Testis (tissue), 3 donors: ENCODE measurements around the gene ZNF280B. TPM values are rescaled to one million over a fixed set of nuclear protein-coding genes. Genes with fewer than 3 reads are reported as not detected.

Experiments
- DNase-seq: peaks from one replicate; pipeline ENCODE4 v3.0.0-alpha.2; 2019
- H3K27ac ChIP-seq, 2 donors: fragments of 200-600 bp; sonication (generic); one replicate each; pipeline ENCODE4 v1.5.1; 2019
- H3K27me3 ChIP-seq: fragments of 200-600 bp; sonication (generic); one replicate; pipeline ENCODE4 v1.5.1; 2019
- H3K36me3 ChIP-seq: fragments of 200-600 bp; sonication (generic); one replicate; pipeline ENCODE4 v1.5.1; 2017; ENCODE audit warnings: low read depth; ENCODE audit errors: missing control alignments
- H3K4me1 ChIP-seq: fragments of 200-600 bp; sonication (generic); one replicate; pipeline ENCODE4 v1.5.1; 2019
- H3K4me3 ChIP-seq, 2 donors: fragments of 200-600 bp; sonication (generic); one replicate each; pipeline ENCODE4 v1.5.1; 2017 to 2019
- H3K9me3 ChIP-seq: fragments of 200-600 bp; sonication (generic); one replicate; pipeline ENCODE4 v1.5.1; 2017
- POLR2A ChIP-seq: fragments of 450-650 bp; IDR thresholded peaks from one replicate; pipeline ENCODE4 v1.6.1; 2017; ENCODE audit warnings: antibody characterized with exemption, mild to moderate bottlenecking, moderate library complexity
- WGBS, 2 donors: methylation state at CpG; one replicate each; pipeline ENCODE4 v1.1.5; 2018; 5-methylcytosine and 5-hydroxymethylcytosine counted together
- intact Hi-C: fragments of 100-400 bp; cut with DNase I; formaldehyde crosslinking; loops from one replicate; pipeline ENCODE4 v1.15.1; 2023; ENCODE audit warnings: low total_unique reads
- polyA plus RNA-seq: library from polyadenylated mRNA; stranded (reverse); fragments of 350-450 nt; fragmentation: Illumina TruSeq; extraction: RNeasy Lipid Tissue Mini Kit (QIAGEN cat#74804); gene quantifications from one replicate; pipeline ENCODE4 v1.2.3, GENCODE V29; 2014; ENCODE audit warnings: low read depth, low replicate concordance; ENCODE audit not compliant: insufficient read depth
- total RNA-seq, 2 donors: library from RNA; depleted of rRNA; stranded (reverse); fragments of >200 nt; gene quantifications; one replicate each; pipeline ENCODE4 v1.2.3, GENCODE V29; 2016
- TF ChIP-seq, protein P1 (sequence below), 3 experiments: fragments of 450-650 bp in 2 of 3; fragments of 200-600 bp in 1 of 3; sonication (generic) in 1 of 3; IDR thresholded peaks; one replicate each; pipeline ENCODE4 v1.5.1; 2016 to 2019; ENCODE audit warnings: antibody characterized with exemption in 3 of 3, mild to moderate bottlenecking in 2 of 3, moderate library complexity in 1 of 3

Gene ZNF280B
- total and polyA plus RNA-seq, 3 donors from 2014 or later = 22.8 to 73.3 (median 51.2) TPM

- DNase-seq = no peak
- Histone ChIP-seq H3K9me3 (no peaks in the 10 kb centered on the region), H3K27ac (no peak overlapping the region), H3K27me3 (no peaks in the 10 kb centered on the region), H3K4me3 (no peak overlapping the region), H3K4me1 (no peaks in the 10 kb centered on the region), H3K36me3 (no peaks in the 10 kb centered on the region)
- intact Hi-C loops = no loop called here
- TF ChIP-seq, protein P1, sequence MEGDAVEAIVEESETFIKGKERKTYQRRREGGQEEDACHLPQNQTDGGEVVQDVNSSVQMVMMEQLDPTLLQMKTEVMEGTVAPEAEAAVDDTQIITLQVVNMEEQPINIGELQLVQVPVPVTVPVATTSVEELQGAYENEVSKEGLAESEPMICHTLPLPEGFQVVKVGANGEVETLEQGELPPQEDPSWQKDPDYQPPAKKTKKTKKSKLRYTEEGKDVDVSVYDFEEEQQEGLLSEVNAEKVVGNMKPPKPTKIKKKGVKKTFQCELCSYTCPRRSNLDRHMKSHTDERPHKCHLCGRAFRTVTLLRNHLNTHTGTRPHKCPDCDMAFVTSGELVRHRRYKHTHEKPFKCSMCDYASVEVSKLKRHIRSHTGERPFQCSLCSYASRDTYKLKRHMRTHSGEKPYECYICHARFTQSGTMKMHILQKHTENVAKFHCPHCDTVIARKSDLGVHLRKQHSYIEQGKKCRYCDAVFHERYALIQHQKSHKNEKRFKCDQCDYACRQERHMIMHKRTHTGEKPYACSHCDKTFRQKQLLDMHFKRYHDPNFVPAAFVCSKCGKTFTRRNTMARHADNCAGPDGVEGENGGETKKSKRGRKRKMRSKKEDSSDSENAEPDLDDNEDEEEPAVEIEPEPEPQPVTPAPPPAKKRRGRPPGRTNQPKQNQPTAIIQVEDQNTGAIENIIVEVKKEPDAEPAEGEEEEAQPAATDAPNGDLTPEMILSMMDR (IDR thresholded peaks at IDR 0.05) = no peak
- TF ChIP-seq POLR2A = no peak
- WGBS, 2 donors = 70 to 83% methylated on average over 4 of the region's 4 CpGs
Observed at GRCh38 chr22:22554587-22555284, 46.2 kb upstream of the ZNF280B start.

DNA sequence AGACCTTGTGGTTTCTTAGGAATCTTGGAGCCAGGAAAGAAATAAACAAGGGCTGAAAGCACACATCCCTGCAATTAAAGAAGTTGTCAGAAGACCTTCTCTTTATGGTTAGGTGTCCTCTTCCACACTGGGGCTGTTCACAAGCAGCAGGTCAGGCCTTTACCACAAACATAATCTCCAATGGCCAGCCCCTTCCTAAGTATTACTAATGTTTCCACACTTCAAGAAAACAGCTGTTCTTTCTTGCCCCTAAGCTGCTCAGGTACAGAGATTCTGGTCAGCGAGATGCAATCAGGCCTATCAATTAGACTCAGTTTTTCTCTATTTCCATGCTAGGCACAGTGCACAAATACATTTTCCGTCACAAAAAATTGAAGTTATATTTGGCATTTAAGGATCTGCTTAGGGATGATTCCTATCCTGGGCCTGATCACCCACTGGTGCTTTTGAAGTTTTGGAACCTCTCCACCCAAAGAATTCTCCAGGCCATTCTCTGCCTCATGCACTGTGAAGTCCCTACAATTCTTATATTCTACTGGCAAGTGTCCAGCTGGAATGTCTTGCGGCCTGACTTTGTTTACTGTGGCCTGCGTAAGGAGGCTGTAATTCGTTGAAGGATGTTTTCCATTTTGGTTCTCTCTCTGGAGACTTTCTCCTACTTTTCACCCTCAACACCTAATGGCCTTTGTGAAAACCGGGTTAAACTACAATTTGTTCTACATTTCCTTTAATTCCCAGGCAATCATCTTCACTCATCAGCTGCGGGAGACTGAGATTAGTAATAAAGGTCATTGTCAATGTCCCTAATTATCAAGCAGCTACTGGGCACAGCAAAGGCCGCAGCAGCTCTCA lies 45.4 kb upstream of the ZNF280B start:
- WGBS, 2 donors = 58 to 60% methylated on average over 8 of the region's 8 CpGs
- no peak for DNase-seq
- intact Hi-C loops = no loop called here
- TF ChIP-seq, protein P1 (IDR thresholded peaks at IDR 0.05) = no peak
- no peak for TF ChIP-seq POLR2A
- Histone ChIP-seq H3K4me1 (no peaks in the 10 kb centered on the region), H3K9me3 (no peaks in the 10 kb centered on the region), H3K27ac (no peak overlapping the region), H3K4me3 (no peak overlapping the region), H3K36me3 (no peaks in the 10 kb centered on the region), H3K27me3 (no peaks in the 10 kb centered on the region)

DNA sequence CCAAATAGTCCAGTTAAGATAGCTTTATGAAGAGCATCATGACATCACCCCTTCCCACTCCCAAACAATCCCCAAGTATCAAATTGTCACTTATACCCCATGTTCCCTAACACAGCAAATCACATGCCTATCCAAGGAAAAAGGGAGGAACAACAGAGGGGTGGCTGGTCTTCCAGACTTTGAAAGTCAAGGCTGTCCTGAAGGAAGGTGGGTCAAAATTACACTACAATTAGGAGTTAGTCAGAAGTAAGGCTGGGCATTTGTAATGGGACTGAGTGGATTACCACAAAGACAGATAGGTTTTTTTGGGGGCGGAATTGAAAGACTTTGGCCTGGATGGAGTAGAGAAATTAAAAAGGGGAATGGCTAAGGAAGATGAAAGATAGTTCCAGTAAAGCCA lies 44.6 kb upstream of the ZNF280B start:
- TF ChIP-seq, protein P1 (IDR thresholded peaks at IDR 0.05) = no peak
- TF ChIP-seq POLR2A = no peak
- no peaks in the 10 kb centered on the region for H3K36me3 ChIP-seq
- intact Hi-C loops = no loop called here
- WGBS, 2 donors = 100% methylated on average over 1 of the region's 1 CpG
- H3K27ac ChIP-seq = no peak overlapping the region
- H3K9me3 ChIP-seq = no peaks in the 10 kb centered on the region
- no peak overlapping the region for H3K4me3 ChIP-seq
- H3K4me1 ChIP-seq = no peaks in the 10 kb centered on the region
- no peak for DNase-seq
- H3K27me3 ChIP-seq = no peaks in the 10 kb centered on the region

GRCh38 chr22:22552630-22553029 lies 44.1 kb upstream of the ZNF280B start:
- Histone ChIP-seq H3K4me1 (no peaks in the 10 kb centered on the region), H3K4me3 (no peak overlapping the region), H3K27ac (no peak overlapping the region), H3K9me3 (no peaks in the 10 kb centered on the region), H3K27me3 (no peaks in the 10 kb centered on the region), H3K36me3 (no peaks in the 10 kb centered on the region)
- intact Hi-C loops = no loop called here
- no peak for DNase-seq
- TF ChIP-seq POLR2A = no peak
- TF ChIP-seq, protein P1 (IDR thresholded peaks at IDR 0.05) = no peak
- 75 to 83% methylated on average over 4 of the region's 4 CpGs for WGBS, 2 donors
